Breast epithelium (tissue), 4 donors: ENCODE results near the gene DDX24. TPM values are rescaled to one million over a fixed set of nuclear protein-coding genes. Genes with fewer than 3 reads are reported as not detected.

Experiments used
- DNase-seq, 2 donors: peaks; one replicate each; pipeline ENCODE4 v3.0.0-alpha.2; 2019; ENCODE audit warnings: low spot score in 2 of 2
- H3K27ac ChIP-seq, 2 donors: fragments of 200-600 bp; sonication (generic) in 1 of 2; one replicate each; pipeline ENCODE4 v1.5.1; 2016 to 2019; ENCODE audit warnings: mild to moderate bottlenecking in 1 of 2
- H3K27me3 ChIP-seq, 2 donors: fragments of 200-600 bp; sonication (generic) in 1 of 2; one replicate each; pipeline versions ENCODE4 v1.5.1 to v1.6.0; 2017 to 2019; ENCODE audit warnings: control low read depth in 1 of 2, mild to moderate bottlenecking in 1 of 2
- H3K36me3 ChIP-seq: fragments of 200-600 bp; one replicate; pipeline ENCODE4 v1.5.1; 2019
- H3K4me1 ChIP-seq, 2 donors: fragments of 200-600 bp; sonication (generic); one replicate each; pipeline ENCODE4 v1.5.1; 2016 to 2019; ENCODE audit warnings: control low read depth in 1 of 2
- H3K4me3 ChIP-seq, 3 donors: fragments of 200-600 bp; sonication (generic); 1 replicate in 2 of 3; 2 replicates in 1 of 3; pipeline ENCODE4 v1.5.1; 2016 to 2019; ENCODE audit warnings: mild to moderate bottlenecking in 3 of 3, moderate library complexity in 2 of 3
- H3K9me3 ChIP-seq, 2 donors: fragments of 200-600 bp; sonication (generic) in 1 of 2; one replicate each; pipeline ENCODE4 v1.5.1; 2016 to 2019; ENCODE audit warnings: control low read depth in 1 of 2
- POLR2A ChIP-seq: fragments of 450-650 bp; IDR thresholded peaks from one replicate; pipeline ENCODE4 v1.6.1; 2016; ENCODE audit warnings: antibody characterized with exemption, mild to moderate bottlenecking, moderate library complexity
- POLR2AphosphoS5 ChIP-seq, 3 donors: sonication (generic); formaldehyde crosslinking; IDR thresholded peaks; one replicate each; pipeline ENCODE4 v1.6.1; 2017; ENCODE audit warnings: antibody characterized with exemption in 3 of 3
- intact Hi-C: fragments of 100-400 bp; cut with DNase I; formaldehyde crosslinking; loops from one replicate; pipeline ENCODE4 v1.15.1; 2023; ENCODE audit warnings: low total_unique reads
- total RNA-seq, 3 donors: library from RNA; depleted of rRNA; stranded (reverse); fragments of >200 nt; gene quantifications; one replicate each; pipeline ENCODE4 v1.1.0, GENCODE V29; 2016
- TF ChIP-seq, protein P1 (sequence below), 3 donors: fragments of 450-650 bp; IDR thresholded peaks; one replicate each; pipeline ENCODE4 v1.5.1; 2016 to 2017; ENCODE audit warnings: antibody characterized with exemption in 3 of 3, mild to moderate bottlenecking in 3 of 3, moderate library complexity in 3 of 3

DDX24 gene
- total RNA-seq, 3 donors from 2014 or later: 156 to 201 (median 172) TPM

DNA sequence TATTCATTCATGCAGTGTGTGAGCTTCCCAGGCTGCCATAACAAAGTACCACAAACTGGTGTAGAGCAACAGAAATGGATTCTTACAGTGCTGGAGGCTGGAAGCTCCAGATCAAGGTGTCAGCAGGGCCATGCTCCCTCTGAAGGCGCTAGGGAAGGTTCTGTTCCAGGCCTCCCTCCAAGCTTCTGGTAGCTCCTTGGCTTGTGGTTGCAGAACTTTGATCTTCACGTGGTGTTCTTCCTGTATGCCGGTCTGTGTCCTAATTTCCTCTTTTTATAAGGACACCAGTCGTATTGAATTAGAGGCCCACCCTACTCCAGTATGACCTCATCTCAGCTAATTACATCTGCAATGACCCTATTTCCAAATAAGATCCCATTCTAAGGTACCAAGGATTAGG, 51.7 kb downstream of the DDX24 start:
- Histone ChIP-seq H3K4me3 (no peak overlapping the region), H3K4me1 (no peaks in the 10 kb centered on the region), H3K36me3 (no peaks in the 10 kb centered on the region), H3K27me3 (no peaks in the 10 kb centered on the region), H3K27ac (no peak overlapping the region), H3K9me3 (no peaks in the 10 kb centered on the region)
- intact Hi-C loops: no loop called here
- no peak for DNase-seq
- TF ChIP-seq, protein P1, sequence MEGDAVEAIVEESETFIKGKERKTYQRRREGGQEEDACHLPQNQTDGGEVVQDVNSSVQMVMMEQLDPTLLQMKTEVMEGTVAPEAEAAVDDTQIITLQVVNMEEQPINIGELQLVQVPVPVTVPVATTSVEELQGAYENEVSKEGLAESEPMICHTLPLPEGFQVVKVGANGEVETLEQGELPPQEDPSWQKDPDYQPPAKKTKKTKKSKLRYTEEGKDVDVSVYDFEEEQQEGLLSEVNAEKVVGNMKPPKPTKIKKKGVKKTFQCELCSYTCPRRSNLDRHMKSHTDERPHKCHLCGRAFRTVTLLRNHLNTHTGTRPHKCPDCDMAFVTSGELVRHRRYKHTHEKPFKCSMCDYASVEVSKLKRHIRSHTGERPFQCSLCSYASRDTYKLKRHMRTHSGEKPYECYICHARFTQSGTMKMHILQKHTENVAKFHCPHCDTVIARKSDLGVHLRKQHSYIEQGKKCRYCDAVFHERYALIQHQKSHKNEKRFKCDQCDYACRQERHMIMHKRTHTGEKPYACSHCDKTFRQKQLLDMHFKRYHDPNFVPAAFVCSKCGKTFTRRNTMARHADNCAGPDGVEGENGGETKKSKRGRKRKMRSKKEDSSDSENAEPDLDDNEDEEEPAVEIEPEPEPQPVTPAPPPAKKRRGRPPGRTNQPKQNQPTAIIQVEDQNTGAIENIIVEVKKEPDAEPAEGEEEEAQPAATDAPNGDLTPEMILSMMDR (IDR thresholded peaks at IDR 0.05): no peak
- TF ChIP-seq POLR2AphosphoS5 (IDR thresholded peaks at IDR 0.05): no peak
- TF ChIP-seq POLR2A: no peak

DNA sequence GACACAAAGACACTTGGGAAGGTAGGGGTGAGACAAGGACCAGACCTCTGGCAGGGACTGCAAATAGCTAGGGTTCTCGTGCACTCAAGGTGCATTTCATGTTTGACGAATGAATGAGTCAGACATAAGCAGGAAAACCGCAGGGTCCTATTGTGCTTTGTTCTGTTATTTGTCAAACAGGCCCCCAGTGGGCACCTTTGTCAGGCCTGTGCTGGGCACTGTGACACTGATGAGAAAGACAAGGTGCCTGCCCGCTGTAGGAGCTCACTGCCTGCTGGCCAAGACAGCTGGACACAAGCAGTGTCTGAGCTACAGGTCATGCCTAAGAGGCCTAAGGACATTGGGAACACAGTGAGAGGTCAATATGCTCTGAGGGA, 52.6 kb downstream of the DDX24 start:
- Histone ChIP-seq H3K27ac (no peak overlapping the region), H3K4me3 (no peak overlapping the region), H3K27me3 (no peaks in the 10 kb centered on the region), H3K9me3 (no peaks in the 10 kb centered on the region), H3K4me1 (no peaks in the 10 kb centered on the region), H3K36me3 (no peaks in the 10 kb centered on the region)
- intact Hi-C loops: no loop called here
- no peak for TF ChIP-seq POLR2AphosphoS5 (IDR thresholded peaks at IDR 0.05)
- no peak for TF ChIP-seq POLR2A
- TF ChIP-seq, protein P1 (IDR thresholded peaks at IDR 0.05): no peak
- DNase-seq: no peak

DNA sequence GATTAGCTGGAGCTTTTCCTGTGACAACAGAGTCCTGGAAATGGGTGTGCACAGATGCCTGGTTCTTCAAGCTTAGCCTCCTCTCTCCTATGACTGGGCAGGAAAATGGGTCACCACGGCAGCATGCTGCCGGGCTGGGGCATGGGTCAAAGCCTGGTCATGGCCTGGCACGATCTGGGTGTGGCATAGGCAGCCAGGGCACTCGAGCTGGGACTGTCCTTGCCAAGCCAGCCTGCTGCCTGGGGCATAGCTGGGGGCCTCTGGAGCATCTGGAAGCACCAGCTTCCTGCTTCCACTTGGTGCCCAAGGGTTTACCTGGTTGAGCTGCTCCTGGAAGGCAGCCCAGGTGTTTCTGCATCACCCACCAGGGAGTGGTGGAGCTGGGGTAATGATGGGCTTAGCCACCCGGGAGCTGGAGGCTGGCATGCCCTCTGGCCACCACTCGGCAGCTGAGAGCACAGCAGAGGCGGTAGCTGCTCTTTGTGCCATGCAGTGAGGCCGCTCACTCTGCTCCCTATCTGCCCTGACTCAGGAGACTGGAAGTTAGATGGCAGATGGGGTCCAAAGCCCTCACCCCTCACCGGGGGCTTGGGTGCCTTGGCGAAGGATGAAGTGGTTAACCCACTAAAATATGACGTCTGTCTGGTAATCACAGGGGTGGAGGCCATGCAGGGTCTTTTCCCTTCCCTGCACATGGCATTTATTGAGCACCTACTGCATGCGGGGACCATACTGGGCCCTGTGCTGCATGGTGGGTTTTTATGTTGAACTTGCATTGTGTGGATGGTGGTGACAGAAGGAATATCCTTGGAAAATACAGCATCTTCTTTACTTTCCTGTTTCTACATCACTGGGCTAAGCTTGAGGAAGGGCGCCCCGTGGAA, 53.2 kb downstream of the DDX24 start:
- Histone ChIP-seq H3K27ac (no peak overlapping the region), H3K4me3 (no peak overlapping the region), H3K27me3 (no peaks in the 10 kb centered on the region), H3K9me3 (no peaks in the 10 kb centered on the region), H3K4me1 (no peaks in the 10 kb centered on the region), H3K36me3 (no peaks in the 10 kb centered on the region)
- intact Hi-C loops: loop anchor here (2.0 kb wide), 1 partner anchor 79 kb away; no protein-coding TSS in a partner anchor
- TF ChIP-seq, protein P1 (IDR thresholded peaks at IDR 0.05): no peak
- no peak for TF ChIP-seq POLR2AphosphoS5 (IDR thresholded peaks at IDR 0.05)
- TF ChIP-seq POLR2A: no peak
- DNase-seq: no peak

DNA sequence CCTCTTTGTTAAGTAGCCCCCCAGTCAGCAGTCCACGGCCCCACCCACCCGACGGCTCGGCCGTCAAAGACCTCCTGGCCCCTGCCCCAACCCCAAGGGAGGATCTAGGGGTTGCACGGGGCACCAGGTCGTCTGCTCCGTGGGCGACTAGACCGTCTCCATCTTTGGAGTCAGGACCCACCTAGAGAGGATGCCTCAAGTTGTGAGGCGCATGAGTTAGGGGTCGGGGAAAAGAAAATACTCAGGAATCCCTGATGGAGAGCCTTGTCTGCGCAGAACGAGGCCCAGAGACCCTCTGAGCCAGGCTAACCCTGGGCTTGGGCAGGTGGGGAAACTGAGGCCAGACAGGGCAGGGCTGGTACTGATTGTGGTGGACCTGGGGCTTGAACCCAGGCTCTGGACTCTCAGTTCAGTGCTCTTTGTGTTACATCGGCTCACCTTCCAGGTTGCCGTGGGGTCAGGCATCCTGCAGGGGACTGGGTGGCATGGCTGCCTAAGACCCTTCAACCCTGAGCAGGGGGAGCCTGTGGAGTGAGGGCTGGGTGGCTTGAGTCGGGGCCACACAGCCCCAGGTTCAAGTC, 54.0 kb downstream of the DDX24 start:
- TF ChIP-seq POLR2A: no peak
- TF ChIP-seq, protein P1 (IDR thresholded peaks at IDR 0.05): no peak
- no peak for TF ChIP-seq POLR2AphosphoS5 (IDR thresholded peaks at IDR 0.05)
- H3K27ac ChIP-seq: no peak overlapping the region
- no peaks in the 10 kb centered on the region for H3K27me3 ChIP-seq
- no peaks in the 10 kb centered on the region for H3K36me3 ChIP-seq
- H3K4me1 ChIP-seq: no peaks in the 10 kb centered on the region
- no peaks in the 10 kb centered on the region for H3K9me3 ChIP-seq
- intact Hi-C loops: loop anchor here (2.0 kb wide), 1 partner anchor 78 kb away; no protein-coding TSS in a partner anchor
- no peak for DNase-seq
- H3K4me3 ChIP-seq: peak overlapping the region; percentile 62 to 97 (median 76)
